Adrenal gland (tissue), 12 donors: ENCODE measurements around the gene KIAA1549. TPM values are rescaled to one million over a fixed set of nuclear protein-coding genes. Genes with fewer than 3 reads are reported as not detected.

Experiments used
- DNase-seq, 7 donors: peaks; one replicate each; pipeline ENCODE4 v3.0.0-alpha.2; 2019 to 2020
- H3K27ac ChIP-seq, 5 donors: fragments of 200-600 bp; sonication (generic) in 4 of 5; 1 replicate in 3 of 5; 2 replicates in 2 of 5; pipeline versions ENCODE4 v1.5.1 to v1.8.0; 2016 to 2020; ENCODE audit warnings: mild to moderate bottlenecking in 1 of 5
- H3K27me3 ChIP-seq: fragments of 200-600 bp; 2 replicates; pipeline ENCODE4 v1.8.0; 2021
- H3K36me3 ChIP-seq, 2 donors: fragments of 200-600 bp; replicated peaks in 1 of 2; 1 replicate in 1 of 2; 2 replicates in 1 of 2; pipeline versions ENCODE4 v1.5.1 to v1.8.0; 2018 to 2022
- H3K4me1 ChIP-seq, 2 donors: fragments of 200-600 bp; replicated peaks in 1 of 2; 1 replicate in 1 of 2; 2 replicates in 1 of 2; pipeline versions ENCODE4 v1.5.1 to v1.8.0; 2018 to 2021
- H3K4me3 ChIP-seq, 4 donors: fragments of 200-600 bp; sonication (generic) in 3 of 4; one replicate each; pipeline ENCODE4 v1.5.1; 2016 to 2018
- H3K9me3 ChIP-seq, 3 donors: fragments of 200-600 bp; sonication (generic) in 1 of 3; replicated peaks in 1 of 3; 1 replicate in 2 of 3; 2 replicates in 1 of 3; pipeline versions ENCODE4 v1.5.1 to v1.8.0; 2016 to 2021
- POLR2A ChIP-seq, 2 donors: fragments of 450-650 bp; IDR thresholded peaks; one replicate each; pipeline ENCODE4 v1.6.1; 2017; ENCODE audit warnings: antibody characterized with exemption in 2 of 2, mild to moderate bottlenecking in 2 of 2, moderate library complexity in 1 of 2
- WGBS, 4 donors: extraction: QIAGEN DNeasy Blood & Tissue Kit in 2 of 4; methylation state at CpG; one replicate each; pipeline versions ENCODE4 v1.1.5 to v1.1.7; 2013 to 2017; 5-methylcytosine and 5-hydroxymethylcytosine counted together
- intact Hi-C, 2 donors: fragments of 100-400 bp; cut with DNase I; formaldehyde crosslinking; loops; one replicate each; pipeline versions ENCODE4 v1.14.1 to v1.15.0; 2022 to 2023
- polyA plus RNA-seq, 3 donors: library from polyadenylated mRNA; stranded (reverse); fragments of 200-250 nt in 2 of 3; fragments of 350-450 nt in 1 of 3; fragmentation: Illumina TruSeq in 1 of 3; extraction: RNeasy Lipid Tissue Mini Kit (QIAGEN cat#74804) in 1 of 3; gene quantifications; one replicate each; pipeline ENCODE4 v1.2.3, GENCODE V29; 2013 to 2014
- total RNA-seq, 9 donors: library from RNA; depleted of rRNA in 4 of 9; stranded (reverse); fragments of >200 nt in 4 of 9; fragments of 120-200 nt in 1 of 9; fragmentation: NEBNext Ultra II Directional in 1 of 9; extraction: Animal tissue kit (Norgen Biotek cat#: 25700) in 1 of 9; gene quantifications; one replicate each; pipeline versions ENCODE4 v1.1.0 to v1.2.4, GENCODE V29; 2013 to 2023
- TF ChIP-seq, protein P1 (sequence below), 6 experiments: fragments of 450-650 bp in 4 of 6; fragments of 200-600 bp in 2 of 6; sonication (generic) in 1 of 6; IDR thresholded peaks; 1 replicate in 5 of 6; 2 replicates in 1 of 6; pipeline versions ENCODE4 v1.5.1 to v1.8.0; 2016 to 2021; ENCODE audit warnings: antibody characterized with exemption in 6 of 6, mild to moderate bottlenecking in 2 of 6, moderate library complexity in 1 of 6
- donor health status: healthy with polysubstance abuse.
- donor health status: Bipolar disorder and iron deficiency.
- donor health status: DM: yes; HTN: yes; CAD: no.
- donor health status: DM: no; HTN: no; CAD: no.
- donor health status: DM: no; HTN: no; CAD: no.
- donor health status: DM: yes; HTN: yes; CAD: no.

The KIAA1549 gene
- total and polyA plus RNA-seq, 12 donors, result 1.3 to 7.6 (median 3.7) TPM

DNA sequence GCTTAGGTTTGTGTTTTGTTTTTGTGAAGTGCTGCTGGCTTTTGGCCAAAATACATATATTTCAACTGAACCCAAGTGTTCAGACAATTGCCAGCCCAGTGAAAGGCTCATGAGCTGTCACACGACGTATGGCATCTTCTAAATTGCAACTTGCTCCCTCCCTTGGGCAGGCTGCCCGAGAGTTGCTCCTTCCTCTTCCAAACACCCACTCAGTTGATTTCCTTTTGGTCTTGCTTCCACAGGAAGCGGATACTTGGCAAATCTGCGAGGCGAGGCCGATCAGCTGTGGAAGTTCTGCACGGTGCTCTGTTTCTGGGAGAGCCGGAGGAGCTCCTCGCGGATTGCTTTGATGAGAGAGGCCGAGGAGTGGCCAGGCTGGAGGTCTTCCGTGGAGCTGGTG lies 143.6 kb downstream of the KIAA1549 start:
- peak in 5 of 7 donors; percentile 11 to 58 (median 29) for DNase-seq

DNA sequence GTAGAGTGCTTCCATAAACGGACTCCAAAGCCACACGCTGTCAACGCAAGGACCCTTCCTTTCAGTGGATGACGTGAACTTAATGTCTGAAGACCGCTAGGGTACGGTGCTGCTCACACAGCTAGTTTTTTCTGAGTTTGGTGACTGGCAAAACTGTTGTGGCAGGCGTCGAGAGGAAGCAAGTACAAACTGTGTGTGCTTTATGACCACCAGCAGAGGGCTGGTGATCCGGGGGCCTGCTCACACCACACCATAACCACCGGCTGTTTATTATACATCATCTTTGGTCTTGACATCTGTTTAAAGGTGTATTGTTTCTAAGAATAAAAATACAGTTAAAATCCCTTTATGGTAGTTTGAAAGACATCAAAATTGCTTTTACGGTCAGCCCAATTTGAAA lies 146.1 kb downstream of the KIAA1549 start:
- DNase-seq, result no peak
- no peak overlapping the region for H3K4me3 ChIP-seq
- no peaks in the 10 kb centered on the region for H3K9me3 ChIP-seq
- TF ChIP-seq, protein P1, sequence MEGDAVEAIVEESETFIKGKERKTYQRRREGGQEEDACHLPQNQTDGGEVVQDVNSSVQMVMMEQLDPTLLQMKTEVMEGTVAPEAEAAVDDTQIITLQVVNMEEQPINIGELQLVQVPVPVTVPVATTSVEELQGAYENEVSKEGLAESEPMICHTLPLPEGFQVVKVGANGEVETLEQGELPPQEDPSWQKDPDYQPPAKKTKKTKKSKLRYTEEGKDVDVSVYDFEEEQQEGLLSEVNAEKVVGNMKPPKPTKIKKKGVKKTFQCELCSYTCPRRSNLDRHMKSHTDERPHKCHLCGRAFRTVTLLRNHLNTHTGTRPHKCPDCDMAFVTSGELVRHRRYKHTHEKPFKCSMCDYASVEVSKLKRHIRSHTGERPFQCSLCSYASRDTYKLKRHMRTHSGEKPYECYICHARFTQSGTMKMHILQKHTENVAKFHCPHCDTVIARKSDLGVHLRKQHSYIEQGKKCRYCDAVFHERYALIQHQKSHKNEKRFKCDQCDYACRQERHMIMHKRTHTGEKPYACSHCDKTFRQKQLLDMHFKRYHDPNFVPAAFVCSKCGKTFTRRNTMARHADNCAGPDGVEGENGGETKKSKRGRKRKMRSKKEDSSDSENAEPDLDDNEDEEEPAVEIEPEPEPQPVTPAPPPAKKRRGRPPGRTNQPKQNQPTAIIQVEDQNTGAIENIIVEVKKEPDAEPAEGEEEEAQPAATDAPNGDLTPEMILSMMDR (IDR thresholded peaks at IDR 0.05), result no peak
- no peak for TF ChIP-seq POLR2A (IDR thresholded peaks at IDR 0.05)
- intact Hi-C loops, result no loop called here
- H3K36me3 ChIP-seq, result no peaks in the 10 kb centered on the region
- H3K27me3 ChIP-seq, result no peaks in the 10 kb centered on the region
- no peaks in the 10 kb centered on the region for H3K4me1 ChIP-seq
- WGBS, 4 donors, result 91 to 97% (median 95%) methylated on average over 11 of the region's 11 CpGs
- H3K27ac ChIP-seq, result no peak overlapping the region

More for the DNA sequence above, 143.6 kb downstream of the KIAA1549 start:
- Histone ChIP-seq H3K36me3 (no peaks in the 10 kb centered on the region), H3K27ac (no peak overlapping the region), H3K4me1 (no peaks in the 10 kb centered on the region), H3K4me3 (no peak overlapping the region), H3K27me3 (no peaks in the 10 kb centered on the region), H3K9me3 (no peaks in the 10 kb centered on the region)
- no peak for TF ChIP-seq POLR2A (IDR thresholded peaks at IDR 0.05)
- TF ChIP-seq, protein P1 (IDR thresholded peaks at IDR 0.05), result no peak
- intact Hi-C loops, result no loop called here
- WGBS, 4 donors, result 64 to 78% (median 68%) methylated on average over 13 of the region's 13 CpGs

DNA sequence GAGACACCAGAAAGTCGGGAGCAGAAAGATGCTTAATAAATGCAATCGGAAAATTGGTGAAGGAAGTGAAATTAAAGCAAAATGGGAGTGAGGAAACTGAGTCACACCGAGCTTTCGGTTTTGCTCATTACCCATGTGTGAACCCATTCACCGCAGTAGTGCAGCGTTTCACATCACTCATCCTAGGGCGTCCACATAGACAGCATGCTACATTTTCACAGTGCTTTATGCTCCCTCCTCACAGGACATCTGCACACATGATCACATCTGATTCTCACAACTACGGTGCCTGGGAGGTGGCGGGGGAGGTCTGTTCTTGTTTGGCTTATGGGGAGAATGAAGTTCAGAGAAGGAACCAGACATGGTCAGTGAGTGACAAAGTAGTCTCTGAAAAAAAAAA lies 146.6 kb downstream of the KIAA1549 start:
- no peak overlapping the region for H3K4me3 ChIP-seq
- TF ChIP-seq POLR2A (IDR thresholded peaks at IDR 0.05), result no peak
- TF ChIP-seq, protein P1 (IDR thresholded peaks at IDR 0.05), result no peak
- no peaks in the 10 kb centered on the region for H3K9me3 ChIP-seq
- intact Hi-C loops, result no loop called here
- 92 to 97% (median 96%) methylated on average over 9 of the region's 9 CpGs for WGBS, 4 donors
- no peaks in the 10 kb centered on the region for H3K4me1 ChIP-seq
- no peak overlapping the region for H3K27ac ChIP-seq
- no peaks in the 10 kb centered on the region for H3K36me3 ChIP-seq
- H3K27me3 ChIP-seq, result no peaks in the 10 kb centered on the region
- DNase-seq, result no peak

DNA sequence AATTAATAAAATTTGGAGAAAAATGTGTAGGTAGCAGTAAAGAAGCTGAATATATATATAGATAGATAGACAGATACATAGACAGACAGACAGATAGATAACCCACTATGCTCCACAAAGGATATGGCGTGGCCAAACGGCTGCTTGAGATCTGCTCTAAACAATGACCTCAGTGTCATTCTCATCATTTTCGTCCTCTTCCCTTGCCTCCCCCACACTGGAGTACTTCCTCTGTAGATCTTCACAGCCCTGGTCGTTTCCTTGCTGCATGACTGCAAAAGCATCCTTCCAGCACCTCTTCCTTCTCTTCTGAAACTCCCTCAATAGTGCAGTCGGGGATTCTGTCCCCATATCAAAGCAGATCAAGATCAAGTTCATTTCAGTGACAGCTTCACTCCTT lies 147.6 kb downstream of the KIAA1549 start:
- 70 to 77% (median 72%) methylated on average over 5 of the region's 5 CpGs for WGBS, 4 donors
- no peaks in the 10 kb centered on the region for H3K36me3 ChIP-seq
- no peaks in the 10 kb centered on the region for H3K27me3 ChIP-seq
- intact Hi-C loops, result no loop called here
- no peak for TF ChIP-seq POLR2A (IDR thresholded peaks at IDR 0.05)
- TF ChIP-seq, protein P1 (IDR thresholded peaks at IDR 0.05), result no peak
- no peak overlapping the region for H3K4me3 ChIP-seq
- H3K4me1 ChIP-seq, result no peaks in the 10 kb centered on the region
- DNase-seq, result no peak
- H3K9me3 ChIP-seq, result no peaks in the 10 kb centered on the region
- no peak overlapping the region for H3K27ac ChIP-seq
